Hematopoietic multipotent progenitor cell treated with erythropoietin and hydrocortisone succinate and interleukin-3 and kit ligand, for 8 days (in vitro differentiated cells): ENCODE results near the gene MAFF.
"Not testable (repeated sequence)": the region's sequence is repeated elsewhere in the genome, so short reads cannot be mapped to it uniquely, and the experiment has no call there.

Experiments
- DNase-seq: peaks from one replicate; pipeline ENCODE4 v3.0.0-alpha.2; 2015

The MAFF gene

DNA sequence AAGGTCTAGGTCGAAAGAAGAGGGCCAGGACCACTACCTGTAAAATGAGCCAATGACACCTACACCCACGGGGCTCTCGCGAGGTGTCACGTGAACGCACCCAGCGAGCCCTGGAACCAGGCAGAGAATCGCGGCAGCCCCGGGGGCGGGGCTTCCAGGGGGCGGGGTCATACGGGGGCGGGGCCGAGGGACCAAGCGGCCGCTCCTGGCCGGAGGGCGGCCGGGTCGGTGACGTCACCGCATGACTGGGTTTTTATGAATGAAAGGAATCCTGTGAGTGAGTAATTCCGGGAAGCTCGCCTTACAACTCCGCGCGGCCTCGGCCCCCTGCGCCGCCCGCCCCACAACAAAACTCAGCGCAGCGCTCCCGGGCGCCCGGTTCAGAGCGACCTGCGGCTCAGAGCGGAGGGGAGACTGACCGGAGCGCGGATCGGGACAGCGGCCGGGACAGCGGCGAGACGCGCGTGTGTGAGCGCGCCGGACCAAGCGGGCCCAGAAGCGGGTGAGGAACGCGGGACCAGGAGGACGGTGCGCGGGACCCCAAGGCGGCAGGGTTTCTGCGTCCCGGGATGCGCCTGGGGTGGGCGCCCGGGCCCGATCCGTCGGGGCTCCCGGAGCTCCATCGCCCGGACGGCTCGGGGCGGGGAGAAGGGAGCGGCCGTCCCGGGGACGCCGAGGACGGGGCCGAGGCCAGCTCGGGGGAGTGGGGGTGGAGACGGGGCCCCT is at the start of gene MAFF:
Gene MAFF (plus strand): TSS at position 284 of the 726 bp plus-strand sequence. CDS start 11,860 bp downstream, outside the sequence.
- DNase-seq: peak; percentile 93

DNA sequence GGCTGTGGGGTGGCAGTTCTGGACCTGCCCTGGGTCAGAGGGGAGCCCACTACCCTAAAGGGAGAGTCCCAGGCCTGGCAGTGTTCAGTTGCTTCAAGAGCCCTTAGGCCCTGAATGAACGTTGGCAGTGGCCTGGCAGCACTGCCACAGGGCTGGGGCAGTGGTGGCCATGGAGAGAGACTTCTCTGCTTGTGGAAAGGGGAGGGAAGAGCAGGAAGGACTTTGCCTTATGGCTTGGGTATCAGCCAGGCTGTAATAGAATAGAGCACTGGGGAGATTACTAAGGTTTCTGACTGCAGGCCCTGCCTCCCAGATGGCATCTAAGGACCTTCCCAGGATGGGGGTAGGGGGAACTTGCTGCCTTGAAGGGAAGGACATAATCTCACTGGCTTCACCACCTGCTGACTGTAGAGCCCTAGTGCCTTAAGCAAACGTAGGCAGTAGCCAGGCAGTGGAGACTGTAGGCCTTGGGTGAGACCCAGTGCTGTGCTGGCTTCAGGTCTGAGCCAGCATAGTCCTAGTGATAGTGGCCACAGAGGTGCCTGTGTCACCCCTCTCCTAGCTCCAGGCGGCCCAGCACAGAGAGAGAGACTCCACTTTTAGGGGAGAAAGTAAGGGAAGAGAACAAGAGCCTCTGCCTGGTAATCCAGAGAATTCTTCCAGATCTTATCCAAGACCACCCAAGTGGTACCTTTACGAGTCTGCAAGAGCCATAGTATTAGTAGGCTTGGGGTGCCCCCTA is 47.8 kb upstream of the MAFF start:
- DNase-seq: peak; percentile 44

DNA sequence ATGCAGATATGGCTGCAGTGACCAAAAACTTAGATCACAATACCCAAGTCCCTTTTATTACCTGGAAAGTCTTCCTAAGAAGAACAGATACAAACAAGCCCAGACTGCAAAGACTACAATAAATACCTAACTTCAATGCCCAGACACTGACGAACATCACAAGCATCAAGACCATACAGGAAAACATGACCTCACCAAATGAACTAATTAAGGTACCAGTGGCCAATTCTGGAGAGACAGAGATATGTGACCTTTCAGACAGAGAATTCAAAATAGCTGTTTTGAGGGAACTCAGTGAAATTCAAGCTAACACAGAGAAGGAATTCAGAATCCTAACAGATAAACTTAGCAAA is 47.3 kb upstream of the MAFF start:
- DNase-seq: not testable (repeated sequence)

DNA sequence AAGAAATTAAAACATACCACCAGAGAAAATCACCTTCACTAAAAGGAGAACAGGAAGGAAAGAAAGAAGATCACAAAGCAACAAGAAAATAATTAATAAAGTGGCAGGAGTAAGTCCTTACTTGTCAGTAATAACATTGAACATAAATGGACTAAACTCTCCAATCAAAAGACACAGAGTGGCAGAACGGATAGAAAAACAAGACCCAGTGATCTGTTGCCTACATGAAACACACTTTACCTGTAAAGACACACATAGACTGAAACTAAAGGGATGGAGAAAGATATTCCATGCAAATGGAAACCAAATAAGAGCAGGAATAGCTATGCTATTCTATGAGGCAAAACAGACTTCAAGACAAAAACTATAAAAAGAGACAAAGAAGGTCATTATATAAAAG is 46.1 kb upstream of the MAFF start:
- DNase-seq: no peak

DNA sequence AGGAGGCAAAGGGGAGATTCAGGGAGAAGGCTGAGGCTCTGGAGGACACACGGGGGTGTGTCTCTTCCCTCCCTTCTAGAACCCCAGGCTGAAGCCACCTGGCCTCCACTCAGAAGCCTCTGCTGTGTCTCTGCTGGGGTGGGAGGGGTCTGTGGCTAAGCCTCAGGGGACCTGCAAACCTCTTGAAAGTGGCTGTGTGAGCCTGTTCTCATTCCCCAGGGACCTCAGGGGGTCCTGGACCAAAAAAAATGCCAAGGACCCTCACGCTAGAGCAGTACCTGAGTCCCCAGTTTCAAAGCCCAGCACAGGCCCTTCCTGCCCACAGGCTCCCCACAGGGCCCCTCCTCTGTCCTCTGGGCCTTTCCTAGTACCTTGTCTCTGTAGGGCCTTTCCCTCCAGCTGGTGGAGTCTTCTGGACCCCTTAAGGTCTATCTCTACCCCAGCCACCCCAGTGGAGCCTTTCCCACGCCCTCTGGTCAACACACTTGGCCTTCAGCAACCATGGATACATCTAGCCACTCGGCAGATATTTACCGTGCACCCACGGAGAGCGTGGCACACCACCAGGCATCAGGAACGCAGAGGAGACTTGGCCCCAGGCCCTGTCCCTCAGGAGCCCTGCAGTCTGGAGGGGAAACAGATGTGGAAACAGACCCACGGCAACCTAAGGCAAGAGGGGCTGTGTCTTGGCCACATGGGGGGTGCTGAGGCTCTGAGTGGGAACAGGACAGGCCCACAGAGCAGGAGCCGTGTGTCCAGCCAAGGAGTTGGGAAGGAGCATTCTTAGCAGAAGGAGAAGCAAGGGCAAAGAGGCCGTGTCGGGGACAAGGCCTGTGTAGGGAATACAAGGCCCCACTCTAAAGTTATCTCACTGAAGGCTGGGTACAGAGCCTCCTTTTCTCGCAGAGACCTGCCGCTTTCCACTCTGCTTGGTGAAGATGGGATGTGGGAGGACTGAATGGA is 38.6 kb upstream of the MAFF start:
- DNase-seq: no peak

DNA sequence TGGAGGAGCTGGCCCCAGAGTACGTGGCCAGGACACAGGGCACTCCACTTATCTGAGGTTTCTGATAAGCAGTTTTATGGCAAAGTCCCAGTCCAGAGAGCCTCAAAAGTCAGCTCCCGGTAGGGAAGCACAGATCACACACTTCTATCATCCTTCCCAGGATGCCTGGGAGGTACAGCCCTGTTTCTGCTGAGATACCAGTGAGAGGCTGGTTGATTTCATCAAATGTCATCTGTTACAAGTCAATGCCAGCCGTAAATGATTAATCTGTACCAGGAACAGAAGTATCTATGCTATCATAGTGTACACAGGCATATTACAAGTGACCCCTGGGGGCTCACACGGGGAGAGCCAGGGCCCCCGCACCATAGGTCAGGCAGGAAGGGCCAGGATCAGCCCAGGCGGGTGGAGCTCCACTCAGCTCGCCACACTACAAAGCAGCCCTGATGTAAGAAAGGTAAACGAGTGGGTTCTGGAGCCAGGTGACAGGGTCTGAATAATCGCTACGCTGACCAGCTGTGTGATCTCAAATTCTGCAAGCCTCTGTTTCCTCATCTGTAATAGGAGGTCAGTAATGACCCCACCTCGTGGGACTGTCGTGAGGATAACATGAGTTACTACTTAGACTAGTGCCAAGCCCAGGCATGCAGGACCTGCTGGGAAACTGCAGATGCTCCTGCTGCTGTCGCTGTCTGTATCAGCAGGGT is 37.8 kb upstream of the MAFF start:
- peak; percentile 57 for DNase-seq

DNA sequence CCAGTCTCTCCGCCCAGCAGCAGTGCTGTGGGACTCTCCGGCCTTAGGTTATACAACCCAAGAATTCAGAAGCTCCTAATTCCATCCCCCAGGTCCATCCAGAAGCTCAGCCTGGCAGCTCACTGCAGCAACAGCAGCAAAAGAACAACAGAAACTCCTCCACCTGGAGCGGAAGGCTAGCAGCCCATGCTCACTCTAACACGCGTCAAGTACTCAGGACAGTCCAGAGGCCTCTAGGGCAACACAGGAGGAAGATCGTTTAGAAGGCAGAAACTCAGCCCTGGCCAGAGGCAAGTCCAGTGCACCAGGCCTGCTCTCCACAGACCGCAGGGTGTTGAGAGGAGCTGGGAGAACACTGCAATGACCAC is 37.3 kb upstream of the MAFF start:
- DNase-seq: no peak

DNA sequence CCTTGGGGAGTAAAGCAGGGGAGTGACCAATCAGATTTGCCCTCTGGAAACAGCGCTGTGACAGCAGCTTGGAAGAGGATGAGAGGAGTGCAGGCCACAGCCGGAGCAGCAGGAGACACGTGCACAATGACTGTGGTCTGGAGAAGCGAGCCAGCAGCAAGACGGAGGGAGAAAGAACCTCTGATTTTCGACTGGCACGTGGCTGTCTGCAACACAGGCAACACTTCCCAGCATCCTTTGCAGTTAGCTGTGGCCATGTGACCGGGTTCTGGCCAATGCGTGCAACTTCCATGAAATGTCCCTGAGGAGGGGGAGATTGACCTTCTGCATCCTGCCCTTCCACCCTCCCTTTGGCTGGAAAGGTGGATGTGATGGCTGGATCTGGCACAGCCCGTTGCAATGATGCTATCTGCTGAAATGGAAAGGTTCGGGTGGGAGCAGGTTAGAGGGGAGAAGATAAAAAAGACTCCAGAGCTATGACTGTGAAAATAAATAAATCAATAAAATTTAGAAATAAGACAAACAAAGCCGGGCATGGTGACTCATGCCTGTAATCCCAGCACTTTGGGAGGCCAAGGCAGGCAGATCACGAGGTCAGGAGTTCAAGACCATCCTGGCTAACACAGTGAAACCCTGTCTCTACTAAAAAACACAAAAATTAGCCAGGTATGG is 35.7 kb upstream of the MAFF start:
- DNase-seq: no peak

DNA sequence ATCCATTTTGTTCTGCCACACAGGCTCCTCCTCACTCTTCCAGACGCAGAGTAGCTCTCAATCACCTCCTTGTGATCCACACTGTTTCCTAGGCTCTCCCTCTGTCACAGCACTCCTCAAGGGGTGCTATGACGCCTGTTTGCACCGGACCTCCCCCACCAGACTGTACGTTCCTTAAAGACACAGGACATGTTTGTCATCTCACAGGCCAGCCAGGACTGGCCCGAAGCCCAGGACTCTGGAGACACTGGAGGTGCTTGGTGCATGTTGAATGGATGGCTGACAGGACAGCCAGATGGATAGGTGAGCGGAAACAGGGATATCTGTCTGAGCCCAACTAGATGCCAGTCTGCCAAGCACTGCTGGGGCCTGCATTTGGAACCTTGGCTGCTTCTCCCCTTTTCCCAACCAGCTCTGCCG is 33.8 kb upstream of the MAFF start:
- DNase-seq: no peak

DNA sequence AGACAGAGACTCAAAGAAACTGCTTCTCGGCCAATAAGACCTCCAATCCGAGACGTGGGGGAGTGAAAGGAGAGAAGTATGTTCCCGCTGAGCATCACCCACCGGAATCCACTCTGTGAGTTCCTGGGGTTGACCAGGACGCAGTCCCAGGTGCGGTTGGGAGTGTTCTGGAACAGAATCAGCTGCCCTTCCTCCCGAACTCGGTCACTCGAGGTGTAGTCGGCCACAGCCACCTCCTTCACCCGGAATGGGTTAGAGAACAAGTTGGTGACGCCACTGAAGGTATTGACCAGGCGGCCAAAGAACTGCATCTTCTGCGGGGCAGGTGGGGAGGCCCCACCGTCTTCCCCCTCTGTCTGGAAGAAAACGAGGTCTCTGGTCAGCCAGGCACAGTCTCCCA is 32.7 kb upstream of the MAFF start:
- no peak for DNase-seq

DNA sequence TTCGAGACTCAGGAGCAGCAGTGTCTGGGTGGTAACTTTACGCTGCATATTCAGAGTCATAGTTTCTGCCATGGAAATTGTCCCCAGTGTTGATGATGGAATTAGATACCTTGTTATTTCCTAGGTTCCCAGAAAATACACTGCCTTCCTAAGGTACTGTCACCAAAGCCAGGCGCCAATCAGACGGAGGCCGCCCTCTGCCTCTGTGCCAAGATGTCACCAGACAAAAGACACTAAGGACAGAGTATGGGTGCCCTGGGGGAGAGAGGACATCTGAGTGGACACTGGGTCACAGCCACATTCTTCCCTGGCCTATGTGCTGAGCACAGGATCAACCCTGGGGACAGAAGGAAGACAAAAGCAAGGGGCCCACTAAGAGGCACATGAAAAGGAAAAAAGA is 31.3 kb upstream of the MAFF start:
- DNase-seq: no peak

DNA sequence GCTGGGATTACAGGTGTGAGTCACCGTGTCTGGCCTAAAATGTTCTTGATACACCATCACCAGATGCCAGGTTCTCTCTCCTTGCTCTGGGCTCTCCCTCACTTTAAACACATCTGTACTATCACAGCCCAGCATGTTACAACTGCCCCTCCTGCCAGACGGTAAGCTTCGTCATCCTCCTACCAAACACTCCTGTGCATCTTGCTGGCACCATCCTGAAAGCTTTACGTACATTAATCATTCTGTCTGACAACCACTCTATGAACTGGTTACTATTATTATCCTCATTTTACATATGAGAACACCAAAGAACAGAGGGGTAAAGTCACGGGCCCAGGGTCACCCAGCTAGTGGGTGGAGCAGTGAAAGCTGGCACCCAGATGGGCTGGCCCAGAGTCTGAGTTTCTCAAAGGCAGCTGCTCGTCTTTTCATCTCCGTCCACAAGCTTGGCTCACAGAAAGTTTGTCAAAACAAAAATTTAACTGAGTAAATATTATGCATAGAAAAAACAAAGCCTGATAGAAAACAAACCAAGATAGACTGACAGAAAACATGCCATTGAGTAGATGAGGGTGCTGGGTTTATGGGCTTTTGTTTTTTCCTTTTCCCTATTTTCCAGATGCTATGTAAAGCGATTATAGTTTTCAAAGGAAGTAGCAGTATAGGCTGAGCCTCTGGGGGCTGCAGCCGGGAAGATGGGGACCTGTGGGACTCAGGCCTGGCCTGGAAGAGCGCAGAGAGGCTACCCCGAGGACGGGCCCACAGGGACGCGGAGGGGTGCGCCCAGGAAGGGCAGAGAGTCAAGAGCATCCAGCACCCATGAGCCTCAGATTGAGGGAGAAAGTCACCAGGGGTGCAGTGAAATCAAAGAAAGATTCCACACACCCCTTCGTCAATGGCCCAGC is 29.6 kb upstream of the MAFF start:
- DNase-seq: peak; percentile 62

DNA sequence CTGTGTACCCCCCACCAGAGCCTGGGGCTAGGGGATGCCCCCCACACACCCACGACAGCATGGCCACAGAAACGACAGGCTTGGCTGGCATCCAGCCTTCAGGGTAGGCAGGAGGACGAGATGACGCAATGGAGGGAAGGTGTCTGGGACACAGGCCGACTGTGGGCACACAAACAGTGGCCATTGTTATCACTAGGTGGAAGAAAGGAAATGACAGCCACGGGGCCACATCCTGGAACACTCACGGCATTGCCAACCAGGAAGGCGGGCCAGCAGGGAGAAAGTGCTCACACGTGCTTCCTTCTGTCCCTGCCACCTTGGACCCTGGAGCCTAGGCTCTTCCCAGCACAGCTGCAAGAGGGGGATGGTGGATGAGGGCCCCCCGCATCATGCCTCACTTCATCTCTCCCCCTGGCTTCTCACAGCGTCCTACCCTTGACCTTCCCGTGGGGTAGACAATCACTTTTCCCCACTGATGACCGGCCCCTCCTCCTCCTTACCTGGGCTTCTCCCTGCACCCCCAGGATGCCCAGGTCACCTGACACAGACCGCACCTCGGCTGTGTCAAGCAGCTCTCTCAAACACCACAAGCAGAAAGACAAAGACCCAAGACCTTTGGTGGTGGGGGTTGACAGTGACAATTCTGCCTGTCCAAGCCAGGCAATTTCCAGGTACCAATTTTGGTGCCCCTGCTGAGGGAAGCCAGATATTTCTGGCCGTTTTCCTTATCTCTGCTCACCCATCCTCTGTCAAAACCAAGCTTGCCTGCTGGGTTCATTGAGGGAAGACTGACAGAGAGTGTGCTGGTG is 28.8 kb upstream of the MAFF start:
- peak; percentile 60 for DNase-seq

DNA sequence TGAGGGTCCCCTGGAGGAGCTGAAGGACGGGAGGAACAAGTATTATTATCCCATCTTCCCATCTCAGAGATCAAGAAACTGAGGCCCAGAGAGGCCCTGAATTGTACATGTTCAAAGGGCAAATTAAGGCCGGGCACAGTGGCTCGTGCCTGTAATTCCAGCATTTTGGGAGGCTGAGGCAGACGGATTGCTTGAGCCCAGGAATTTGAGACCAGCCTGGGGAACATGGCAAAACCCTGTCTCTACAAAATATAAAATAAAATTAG is 28.2 kb upstream of the MAFF start:
- DNase-seq: no peak

DNA sequence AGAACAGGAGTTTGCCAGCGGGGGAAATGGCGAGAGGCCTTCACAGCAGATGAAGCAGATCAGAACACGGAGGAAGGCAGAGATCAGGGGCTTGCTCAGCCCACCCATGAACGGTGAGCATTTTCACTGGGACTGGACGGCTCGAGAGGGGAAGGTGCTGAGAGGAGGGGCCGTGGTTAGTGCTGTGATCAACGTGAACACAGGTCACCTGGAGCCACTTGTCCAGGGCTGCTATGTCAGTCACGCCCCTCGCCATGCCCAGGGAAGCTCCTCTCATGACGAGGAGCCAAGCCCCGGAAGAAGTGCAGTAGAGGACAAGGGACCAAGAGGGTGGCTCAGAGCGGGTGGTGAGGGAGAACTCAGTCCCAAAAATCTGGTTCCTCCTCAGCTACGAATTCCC is 27.2 kb upstream of the MAFF start:
- DNase-seq: no peak

DNA sequence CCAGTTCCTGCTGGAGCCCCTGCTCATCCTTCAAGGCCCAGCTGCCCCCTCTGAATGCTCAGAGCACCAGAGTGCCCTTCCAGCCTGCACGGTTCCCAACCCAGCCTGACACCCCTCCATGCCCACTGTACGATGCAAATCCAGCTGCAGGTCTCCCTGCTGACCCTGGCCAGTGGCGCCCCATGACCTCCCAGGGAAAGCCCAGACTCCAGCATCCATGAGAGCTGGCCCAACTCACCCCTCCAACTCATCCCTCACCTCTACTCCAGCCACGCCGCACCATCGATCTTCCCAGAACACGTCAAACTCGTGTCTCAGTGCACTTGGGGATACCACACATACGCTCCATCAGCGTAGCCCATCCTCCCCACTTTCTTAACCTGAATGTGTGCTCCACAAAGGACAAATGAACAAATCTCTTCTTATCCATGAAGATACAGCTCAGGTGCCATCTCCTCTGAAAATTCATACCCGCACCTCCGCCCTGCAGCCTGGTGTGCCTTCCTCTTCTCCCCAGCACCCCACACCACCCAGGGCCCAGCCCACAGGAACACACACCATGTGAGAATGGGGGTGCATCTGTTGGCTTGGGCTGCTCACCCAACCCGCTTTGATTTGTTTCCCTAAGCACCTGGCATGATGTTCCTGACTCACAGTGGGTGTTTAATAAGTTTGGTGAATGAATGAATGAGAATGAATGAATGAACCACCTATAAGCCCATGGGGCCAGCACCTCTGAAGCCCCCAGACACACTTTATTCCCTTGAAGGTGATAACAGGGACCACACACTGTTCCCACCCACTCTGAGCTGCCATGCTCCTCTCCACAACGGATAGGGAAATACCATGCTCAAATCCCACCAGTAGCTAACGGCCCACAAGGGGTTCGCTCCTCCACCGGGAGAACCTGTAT is 26.3 kb upstream of the MAFF start:
- DNase-seq: no peak

DNA sequence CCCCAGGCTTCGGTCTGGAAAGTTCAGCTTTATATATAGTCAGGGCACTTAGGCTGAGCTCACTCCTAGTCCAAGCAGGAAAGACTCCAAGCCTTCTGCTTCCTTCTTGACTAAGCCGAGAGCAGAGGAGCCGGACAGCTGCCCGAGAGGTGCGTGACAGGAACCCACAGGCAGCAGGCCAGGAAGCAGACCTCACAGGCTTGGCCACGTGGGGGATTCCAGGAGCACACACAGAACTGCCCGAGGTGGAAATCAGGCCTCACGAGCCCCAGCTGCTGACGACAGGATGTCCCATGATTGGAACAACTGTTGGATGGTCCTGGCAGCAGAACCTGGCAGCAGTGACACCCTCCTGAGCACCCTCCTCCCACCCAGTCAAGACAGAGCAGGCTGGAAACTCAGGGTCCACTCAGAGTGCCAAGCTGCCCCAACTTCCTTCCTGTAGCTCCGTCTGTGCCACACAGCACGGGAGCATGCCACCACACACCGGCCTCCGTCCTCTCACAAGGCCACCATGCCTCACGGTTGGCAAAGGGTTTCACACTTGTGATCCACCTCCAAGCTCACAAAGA is 25.5 kb upstream of the MAFF start:
- peak; percentile 52 for DNase-seq

DNA sequence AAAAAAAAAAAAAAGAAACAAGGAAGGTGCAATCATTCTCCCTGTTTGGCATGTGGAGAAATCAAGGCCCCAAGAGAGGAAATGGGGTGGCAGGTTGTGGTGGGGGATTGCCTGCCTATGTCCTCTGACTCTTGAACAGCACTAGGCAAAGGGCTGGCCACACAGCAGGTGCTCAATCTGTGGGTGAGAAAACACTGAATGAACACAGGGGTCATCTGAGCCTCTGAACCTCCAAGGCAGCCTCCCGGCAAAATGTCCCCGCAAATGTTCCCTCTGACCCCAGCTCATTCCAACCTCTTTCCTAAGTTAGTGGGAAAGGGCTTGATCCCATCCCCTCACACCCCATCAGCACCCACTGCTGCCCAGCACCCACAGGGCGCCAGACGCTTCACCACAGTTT is 24.8 kb upstream of the MAFF start:
- DNase-seq: no peak

DNA sequence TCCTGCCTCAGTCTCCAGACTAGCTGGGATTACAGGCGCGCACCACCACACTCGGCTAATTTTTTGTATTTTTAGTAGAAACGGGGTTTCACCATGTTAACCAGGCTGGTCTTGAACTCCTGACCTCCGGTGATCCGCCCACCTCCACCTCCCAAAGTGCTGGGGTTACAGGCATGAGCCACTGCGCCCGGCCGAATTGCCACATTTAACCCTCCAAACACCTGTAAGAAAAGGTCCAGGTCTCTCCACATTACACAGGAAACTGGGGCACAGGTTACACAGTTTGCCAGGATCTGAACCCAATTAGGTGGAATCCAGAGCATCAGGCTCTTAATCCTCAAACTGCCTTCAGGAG is 24.2 kb upstream of the MAFF start:
- not testable (repeated sequence) for DNase-seq
